IMR-90 (cell line): Measurements from ENCODE around the gene TMEM184C.

Experiments used
- BHLHE40 ChIP-seq: fragments of 150-350 bp; IDR thresholded peaks from 2 replicates; pipeline ENCODE4 v1.6.1; 2016; ENCODE audit warnings: mild to moderate bottlenecking, low read depth, low read length
- TF ChIP-seq, protein P1 (sequence below): conservative IDR thresholded peaks from 2 replicates; pipeline ENCODE4 v1.5.1; 2012; ENCODE audit warnings: mild to moderate bottlenecking, low read depth, low read length, improper control_type of control experiment

DNA sequence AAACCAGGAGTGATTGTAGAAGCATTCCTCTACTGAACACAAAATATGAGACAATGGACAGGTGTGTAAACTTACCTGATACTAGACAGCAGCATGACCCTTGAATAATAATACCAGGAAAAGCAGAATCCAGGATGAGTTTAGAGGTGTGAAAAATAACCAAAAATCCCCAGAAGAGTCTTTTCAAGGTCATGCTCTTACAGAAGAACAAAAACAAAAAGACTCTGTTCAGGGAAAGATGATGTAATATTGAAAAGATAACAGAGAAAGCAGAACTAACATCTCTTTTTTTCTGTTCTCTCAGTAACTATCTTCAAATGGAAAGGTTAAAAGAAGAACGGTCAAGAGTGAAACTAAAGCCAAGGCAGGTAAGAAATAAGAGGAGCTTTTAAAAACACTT, 100.7 kb downstream of the TMEM184C start:
- TF ChIP-seq, protein P1, sequence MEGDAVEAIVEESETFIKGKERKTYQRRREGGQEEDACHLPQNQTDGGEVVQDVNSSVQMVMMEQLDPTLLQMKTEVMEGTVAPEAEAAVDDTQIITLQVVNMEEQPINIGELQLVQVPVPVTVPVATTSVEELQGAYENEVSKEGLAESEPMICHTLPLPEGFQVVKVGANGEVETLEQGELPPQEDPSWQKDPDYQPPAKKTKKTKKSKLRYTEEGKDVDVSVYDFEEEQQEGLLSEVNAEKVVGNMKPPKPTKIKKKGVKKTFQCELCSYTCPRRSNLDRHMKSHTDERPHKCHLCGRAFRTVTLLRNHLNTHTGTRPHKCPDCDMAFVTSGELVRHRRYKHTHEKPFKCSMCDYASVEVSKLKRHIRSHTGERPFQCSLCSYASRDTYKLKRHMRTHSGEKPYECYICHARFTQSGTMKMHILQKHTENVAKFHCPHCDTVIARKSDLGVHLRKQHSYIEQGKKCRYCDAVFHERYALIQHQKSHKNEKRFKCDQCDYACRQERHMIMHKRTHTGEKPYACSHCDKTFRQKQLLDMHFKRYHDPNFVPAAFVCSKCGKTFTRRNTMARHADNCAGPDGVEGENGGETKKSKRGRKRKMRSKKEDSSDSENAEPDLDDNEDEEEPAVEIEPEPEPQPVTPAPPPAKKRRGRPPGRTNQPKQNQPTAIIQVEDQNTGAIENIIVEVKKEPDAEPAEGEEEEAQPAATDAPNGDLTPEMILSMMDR, result no peak
- no peak for TF ChIP-seq BHLHE40
